Measurements from ENCODE around the gene DNPH1.

Gene DNPH1

DNA sequence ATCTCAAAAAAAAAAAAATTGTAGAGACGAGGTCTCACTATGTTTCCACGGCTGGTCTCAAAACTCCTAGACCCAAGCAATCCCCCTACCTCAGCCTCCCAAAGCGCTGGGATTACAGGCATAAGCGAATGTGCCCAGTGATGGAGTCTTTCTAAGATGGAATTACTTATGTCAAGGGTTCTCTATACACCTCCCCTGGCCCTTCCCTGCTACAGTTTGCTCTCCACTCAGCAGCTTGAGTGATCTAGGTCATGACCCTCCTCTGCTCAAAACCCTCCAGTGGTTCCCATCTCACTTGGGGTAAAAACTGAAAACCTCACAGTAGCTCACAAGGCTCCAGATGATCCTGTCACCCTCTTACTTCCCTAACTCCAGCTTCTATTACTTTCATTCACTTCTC lies 1.8 kb upstream of the DNPH1 start:
- H3K4me1 ChIP-seq (ENCODE audit: insufficient read depth, low read length, severe bottlenecking) = peaks cover 19% of the 10 kb centered on the region
- H2AFZ ChIP-seq (ENCODE audit: low read length) = no peak overlapping the region
- no peaks in the 10 kb centered on the region; the same call in 1 of the 2 replicates for H3K27me3 ChIP-seq (ENCODE audit: insufficient read depth, low read length)
- H3K27ac ChIP-seq (ENCODE audit: low read depth, low read length, poor library complexity, severe bottlenecking) = no peak overlapping the region
- H3K79me2 ChIP-seq (ENCODE audit: insufficient read depth, low read length) = no peaks in the 10 kb centered on the region
- no peak for TF ChIP-seq EZH2 (IDR thresholded peaks at IDR 0.05; ENCODE audit: borderline replicate concordance, low read length)
- no peaks in the 10 kb centered on the region for H4K20me1 ChIP-seq (ENCODE audit: insufficient read depth, low read length)
- H3K9me2 ChIP-seq (ENCODE audit: low read depth, low read length) = no peaks in the 10 kb centered on the region
- H3K9ac ChIP-seq (ENCODE audit: low read length) = no peak overlapping the region
- H3K9me3 ChIP-seq (ENCODE audit: low read length) = no peaks in the 10 kb centered on the region
- H3F3A ChIP-seq (ENCODE audit: insufficient read depth, low read length) = no peaks in the 10 kb centered on the region
- H3K4me3 ChIP-seq (ENCODE audit: low read depth, low read length, poor library complexity, severe bottlenecking) = no peak overlapping the region
- peaks cover 6% of the 10 kb centered on the region; the same call in 1 of the 2 replicates for H3K36me3 ChIP-seq (ENCODE audit: insufficient read depth, low read length)
- H3K4me2 ChIP-seq (ENCODE audit: low read length) = no peak overlapping the region

DNA sequence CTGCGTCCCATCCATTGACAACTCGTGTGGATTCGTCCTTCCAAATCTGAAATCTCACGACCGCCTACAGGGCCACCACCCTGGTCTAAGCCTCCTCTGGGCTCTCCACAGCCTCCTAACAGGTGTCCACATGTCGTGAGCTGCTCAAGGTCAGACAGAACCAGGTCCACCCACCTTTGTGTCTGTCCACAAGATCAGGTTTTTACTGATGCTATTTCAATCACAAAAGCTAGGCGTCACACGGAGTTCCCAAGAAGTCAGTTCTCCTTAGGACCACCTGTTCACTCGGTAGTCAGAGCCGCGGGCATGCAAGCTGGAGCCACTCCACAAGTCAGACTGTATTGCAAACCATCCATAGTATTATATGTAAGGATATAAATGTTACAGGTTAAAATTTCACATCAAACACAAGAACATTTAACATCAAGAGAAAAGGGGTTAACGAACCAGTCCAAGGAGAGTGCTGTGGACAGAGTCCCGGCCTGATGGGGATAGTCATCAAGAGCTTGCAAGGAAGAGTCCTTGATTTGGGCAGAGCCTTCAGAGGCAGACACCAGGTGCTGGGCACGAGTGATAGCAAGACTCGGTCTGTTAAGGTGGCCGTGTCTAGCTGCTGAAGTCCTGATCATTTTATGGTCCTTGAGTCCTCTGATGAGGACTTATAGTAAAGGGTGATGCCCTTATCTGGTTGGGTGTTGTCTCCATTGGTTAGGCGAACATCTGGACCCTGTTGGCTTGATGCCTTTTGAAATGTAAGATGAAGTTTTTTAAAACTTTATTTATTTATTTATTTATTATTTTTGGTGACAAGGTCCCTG lies 731 bp upstream of the DNPH1 start:
- Histone ChIP-seq H2AFZ (ENCODE audit: low read length) (no peak overlapping the region), H3K4me1 (ENCODE audit: insufficient read depth, low read length, severe bottlenecking) (peaks cover 29% of the 10 kb centered on the region), H3K27ac (ENCODE audit: low read depth, low read length, poor library complexity, severe bottlenecking) (no peak overlapping the region), H3K9me2 (ENCODE audit: low read depth, low read length) (no peaks in the 10 kb centered on the region), H3K79me2 (ENCODE audit: insufficient read depth, low read length) (no peaks in the 10 kb centered on the region), H3K4me3 (ENCODE audit: low read depth, low read length, poor library complexity, severe bottlenecking) (no peak overlapping the region), H4K20me1 (ENCODE audit: insufficient read depth, low read length) (no peaks in the 10 kb centered on the region), H3K9ac (ENCODE audit: low read length) (no peak overlapping the region; the same call in 1 of the 2 replicates), H3K9me3 (ENCODE audit: low read length) (no peaks in the 10 kb centered on the region), H3K4me2 (ENCODE audit: low read length) (peak overlapping the region; percentile 58), H3K36me3 (ENCODE audit: insufficient read depth, low read length) (peaks cover 15% of the 10 kb centered on the region), H3K27me3 (ENCODE audit: insufficient read depth, low read length) (no peaks in the 10 kb centered on the region; the same call in 1 of the 2 replicates), H3F3A (ENCODE audit: insufficient read depth, low read length) (no peaks in the 10 kb centered on the region)
- TF ChIP-seq, protein P1, sequence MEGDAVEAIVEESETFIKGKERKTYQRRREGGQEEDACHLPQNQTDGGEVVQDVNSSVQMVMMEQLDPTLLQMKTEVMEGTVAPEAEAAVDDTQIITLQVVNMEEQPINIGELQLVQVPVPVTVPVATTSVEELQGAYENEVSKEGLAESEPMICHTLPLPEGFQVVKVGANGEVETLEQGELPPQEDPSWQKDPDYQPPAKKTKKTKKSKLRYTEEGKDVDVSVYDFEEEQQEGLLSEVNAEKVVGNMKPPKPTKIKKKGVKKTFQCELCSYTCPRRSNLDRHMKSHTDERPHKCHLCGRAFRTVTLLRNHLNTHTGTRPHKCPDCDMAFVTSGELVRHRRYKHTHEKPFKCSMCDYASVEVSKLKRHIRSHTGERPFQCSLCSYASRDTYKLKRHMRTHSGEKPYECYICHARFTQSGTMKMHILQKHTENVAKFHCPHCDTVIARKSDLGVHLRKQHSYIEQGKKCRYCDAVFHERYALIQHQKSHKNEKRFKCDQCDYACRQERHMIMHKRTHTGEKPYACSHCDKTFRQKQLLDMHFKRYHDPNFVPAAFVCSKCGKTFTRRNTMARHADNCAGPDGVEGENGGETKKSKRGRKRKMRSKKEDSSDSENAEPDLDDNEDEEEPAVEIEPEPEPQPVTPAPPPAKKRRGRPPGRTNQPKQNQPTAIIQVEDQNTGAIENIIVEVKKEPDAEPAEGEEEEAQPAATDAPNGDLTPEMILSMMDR (IDR thresholded peaks at IDR 0.05; ENCODE audit: low read length) = no peak

DNA sequence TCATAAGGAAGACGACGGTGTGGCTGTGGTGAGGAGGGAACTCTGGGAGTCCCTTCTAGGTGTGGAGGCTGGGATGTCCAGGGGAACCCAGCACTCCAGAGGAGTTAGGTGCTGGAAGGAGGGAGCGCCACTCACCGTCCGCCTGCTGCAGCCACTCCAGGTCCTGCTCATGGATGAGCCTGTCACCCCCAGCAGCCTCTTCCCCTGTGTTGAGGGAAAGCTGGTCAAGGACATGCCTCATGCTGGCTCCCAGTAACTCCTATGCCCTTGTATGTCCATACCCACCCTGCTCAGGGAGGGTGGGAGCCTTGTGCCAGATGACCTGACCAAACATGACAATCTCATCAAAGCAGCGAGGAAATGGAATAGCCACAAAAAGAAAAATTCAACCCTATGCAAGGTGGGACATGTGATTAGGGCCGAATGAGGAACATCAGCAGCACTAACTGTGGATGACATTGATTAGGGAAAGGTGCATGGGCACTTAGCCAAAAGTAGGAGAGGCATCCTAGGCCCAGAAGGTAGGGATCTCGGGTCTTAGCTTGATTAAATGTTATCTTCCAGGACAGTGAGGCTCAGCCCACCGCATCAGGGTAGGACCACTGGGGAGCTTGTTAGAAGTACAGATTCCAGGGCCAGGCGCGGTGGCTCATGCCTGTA lies 3.0 kb downstream of the DNPH1 start:
- TF ChIP-seq, protein P1 (IDR thresholded peaks at IDR 0.05; ENCODE audit: low read length) = no peak
- no peak for TF ChIP-seq EZH2 (IDR thresholded peaks at IDR 0.05; ENCODE audit: borderline replicate concordance, low read length)
- Histone ChIP-seq H4K20me1 (ENCODE audit: insufficient read depth, low read length) (no peaks in the 10 kb centered on the region), H3K36me3 (ENCODE audit: insufficient read depth, low read length) (peaks cover 39% of the 10 kb centered on the region), H3K27ac (ENCODE audit: low read depth, low read length, poor library complexity, severe bottlenecking) (peak overlapping the region; percentile 90), H2AFZ (ENCODE audit: low read length) (no peak overlapping the region), H3K4me1 (ENCODE audit: insufficient read depth, low read length, severe bottlenecking) (peaks cover 49% of the 10 kb centered on the region), H3K4me2 (ENCODE audit: low read length) (no peak overlapping the region), H3K9me3 (ENCODE audit: low read length) (no peaks in the 10 kb centered on the region), H3K9ac (ENCODE audit: low read length) (no peak overlapping the region), H3K4me3 (ENCODE audit: low read depth, low read length, poor library complexity, severe bottlenecking) (no peak overlapping the region), H3K27me3 (ENCODE audit: insufficient read depth, low read length) (no peaks in the 10 kb centered on the region), H3K79me2 (ENCODE audit: insufficient read depth, low read length) (no peaks in the 10 kb centered on the region), H3F3A (ENCODE audit: insufficient read depth, low read length) (no peaks in the 10 kb centered on the region), H3K9me2 (ENCODE audit: low read depth, low read length) (no peaks in the 10 kb centered on the region)

Measured in OCI-LY1 (cell line).